ENCODE data around the gene PTPRN. TPM values are rescaled to one million over a fixed set of nuclear protein-coding genes. Genes with fewer than 3 reads are reported as not detected.

PTPRN gene
- total RNA-seq, 1 donor = under 0.01 TPM

DNA sequence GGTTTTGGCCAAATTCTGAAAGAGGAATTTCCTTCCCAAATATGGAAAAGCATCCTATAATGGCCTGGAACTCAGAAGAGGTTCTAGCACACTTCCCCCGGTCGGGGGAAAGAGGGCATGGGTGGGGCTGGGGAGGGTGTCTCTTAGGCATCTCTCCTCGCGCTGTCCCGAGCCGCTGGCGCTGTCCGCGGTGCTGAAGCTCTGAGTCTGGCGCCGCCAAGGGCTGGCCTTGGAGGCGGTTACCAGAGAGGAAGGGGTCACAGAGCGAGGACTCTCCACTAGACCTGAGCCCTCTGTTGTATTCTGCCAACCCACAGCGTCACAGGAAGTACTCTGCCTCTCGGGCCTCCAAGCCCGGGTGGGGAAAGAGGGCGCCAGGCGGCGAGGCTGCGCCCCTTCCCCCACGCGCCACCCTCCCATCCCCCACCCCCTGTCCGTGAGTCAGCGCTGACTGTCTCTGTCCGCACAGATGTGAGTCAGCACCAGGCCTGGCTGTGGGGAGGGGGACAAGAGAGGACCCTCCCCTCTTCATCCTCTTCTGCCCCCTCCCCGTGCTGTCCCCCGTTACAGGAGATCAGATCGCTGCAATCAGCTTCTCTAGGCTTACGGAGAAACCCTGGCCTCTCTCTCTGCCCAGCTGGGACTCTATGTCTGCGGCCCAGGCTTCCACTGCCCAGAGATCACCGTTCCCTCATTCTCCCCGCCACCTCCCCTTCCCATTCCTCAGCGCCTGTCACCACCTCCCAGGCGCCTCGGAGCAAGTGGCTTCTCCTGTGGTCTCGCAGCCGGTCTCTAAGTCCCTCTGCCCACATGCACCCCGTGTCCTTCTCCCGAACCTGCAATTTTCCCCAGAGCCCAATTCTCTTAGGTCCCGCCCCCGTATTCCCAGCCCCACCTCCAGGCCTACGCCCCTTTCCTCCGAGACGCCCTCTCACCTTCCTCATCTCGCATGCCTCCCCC lies 779 bp downstream of the PTPRN start:
- peak; percentile 40 to 85 (median 81) for DNase-seq (ENCODE audit: low read depth in 2 of 3, low spot score in 2 of 3)

GRCh38 chr2:219306047-219306446 lies 3.2 kb downstream of the PTPRN start:
- DNase-seq (ENCODE audit: low read depth in 2 of 3, low spot score in 2 of 3) = no peak

DNA sequence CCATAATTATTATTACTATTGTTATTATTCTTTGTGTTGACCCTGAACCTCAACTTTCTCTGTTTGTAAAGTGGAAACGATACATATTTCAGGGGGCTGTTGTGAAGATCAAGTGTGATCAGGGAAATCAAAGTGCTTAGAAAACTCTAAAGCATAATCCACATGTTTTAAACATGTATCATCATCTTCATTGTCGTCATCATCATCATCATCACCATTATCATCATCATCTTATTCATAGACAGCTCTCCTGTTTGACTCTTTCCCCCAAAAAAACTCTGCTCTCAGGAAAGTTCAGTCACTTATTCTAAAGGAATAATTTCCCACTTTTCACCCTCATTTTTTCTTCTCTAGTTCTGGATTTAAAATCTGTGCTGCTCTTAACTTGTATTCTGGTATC lies 5.0 kb downstream of the PTPRN start:
- DNase-seq (ENCODE audit: low read depth in 2 of 3, low spot score in 2 of 3) = no peak

DNA sequence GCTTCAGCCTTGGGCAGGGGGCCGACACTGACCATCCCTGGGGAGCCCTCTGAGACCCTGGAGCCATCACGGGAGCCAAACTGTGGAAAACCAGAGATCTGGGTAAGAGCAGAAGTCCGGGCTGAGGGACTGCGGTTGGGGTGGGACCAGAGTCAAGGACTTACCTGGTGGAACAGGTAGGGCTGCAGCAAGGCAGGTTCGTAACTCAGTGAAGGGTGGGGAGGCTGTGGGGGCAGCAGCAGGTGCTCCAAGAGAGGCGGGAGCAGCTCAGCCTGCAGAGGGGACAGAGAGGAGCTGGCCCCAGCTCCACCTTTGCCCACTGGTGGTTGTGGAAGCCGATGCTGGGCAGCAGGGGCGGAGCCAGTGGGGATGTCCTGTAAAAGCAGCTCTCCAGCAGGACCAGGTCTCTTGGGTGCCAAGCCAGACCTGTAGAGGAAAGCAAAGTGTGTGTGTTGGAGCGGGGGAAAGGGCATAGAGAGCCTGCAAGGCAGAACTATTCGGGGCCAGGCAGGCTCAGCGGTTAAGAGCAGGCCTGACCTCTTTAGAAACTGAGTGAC lies 6.7 kb downstream of the PTPRN start:
- DNase-seq (ENCODE audit: low read depth in 2 of 3, low spot score in 2 of 3) = no peak

DNA sequence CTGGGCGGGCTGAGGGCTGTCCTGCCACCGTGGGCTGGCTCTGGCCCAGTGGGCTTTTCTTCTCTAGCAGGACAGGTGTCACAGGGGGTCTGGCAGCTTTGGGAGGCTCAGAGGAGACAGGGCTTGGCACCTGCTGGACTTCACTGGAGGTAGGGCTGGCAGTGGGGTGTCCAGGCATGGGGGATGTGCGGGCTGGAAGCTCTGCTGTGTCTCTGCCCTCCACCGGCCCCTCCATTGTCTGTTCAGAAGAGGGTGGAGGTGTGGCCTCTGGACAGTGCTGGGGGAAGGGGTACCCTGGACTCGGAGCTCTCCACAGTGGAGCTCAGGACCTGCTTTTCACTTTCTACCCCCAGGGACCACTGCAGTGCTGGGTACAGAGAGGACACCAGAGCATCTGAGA lies 9.2 kb downstream of the PTPRN start:
- DNase-seq (ENCODE audit: low read depth in 2 of 3, low spot score in 2 of 3) = no peak

DNA sequence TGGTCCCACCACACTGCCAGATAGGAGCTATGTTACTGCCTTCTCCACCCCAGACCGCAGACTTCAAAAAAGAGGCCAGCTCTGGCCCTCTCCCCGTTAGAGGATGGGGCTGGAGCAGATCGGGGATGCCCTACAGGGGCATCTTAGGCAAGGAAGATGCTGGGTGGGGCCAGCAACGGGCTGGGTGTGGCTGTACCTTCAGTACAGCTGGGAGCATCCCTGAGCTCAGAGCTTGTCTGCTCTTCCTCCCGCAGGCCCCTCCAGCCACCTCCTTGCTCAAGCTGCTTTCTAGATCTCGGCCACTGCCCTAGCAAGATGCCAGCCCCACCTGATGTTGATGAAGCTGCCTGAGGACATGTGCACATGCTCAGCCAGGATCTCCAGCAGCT lies 9.8 kb downstream of the PTPRN start:
- no peak for DNase-seq (ENCODE audit: low read depth in 2 of 3, low spot score in 2 of 3)

DNA sequence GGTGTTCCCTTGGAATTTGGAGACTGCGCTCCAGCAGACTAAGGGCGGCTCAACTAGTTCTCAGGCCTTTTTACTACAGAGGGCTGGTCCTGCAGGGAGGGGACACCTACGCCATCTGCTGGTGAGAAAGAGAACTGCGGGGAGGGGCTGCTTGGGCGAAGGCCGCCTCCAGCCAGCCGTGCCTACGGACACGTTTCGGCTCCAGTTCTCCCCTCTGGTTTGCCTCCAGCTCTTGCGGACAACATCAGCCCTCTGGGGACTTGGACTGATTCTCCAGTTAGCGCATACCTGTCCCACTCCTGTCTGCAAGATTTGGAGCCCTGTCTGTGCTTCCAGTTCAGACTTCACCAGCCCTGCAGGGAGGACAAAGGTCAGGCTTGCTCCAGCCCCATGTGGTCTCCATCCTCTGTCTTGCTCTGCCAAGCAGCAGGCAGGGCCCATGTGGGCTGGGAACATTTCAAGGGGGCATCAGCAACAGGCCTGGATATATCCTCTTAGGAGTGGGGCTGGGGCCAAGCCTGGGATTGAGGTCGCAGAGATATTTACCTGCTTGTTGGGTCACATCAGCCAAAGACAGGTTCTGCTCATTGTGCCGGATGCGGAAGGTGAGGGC lies 10.3 kb downstream of the PTPRN start:
- peak; percentile 70 to 84 (median 76) for DNase-seq (ENCODE audit: low read depth in 2 of 3, low spot score in 2 of 3)

GRCh38 chr2:219297766-219298456 lies 11.3 kb downstream of the PTPRN start:
- no peak for DNase-seq (ENCODE audit: low read depth in 2 of 3, low spot score in 2 of 3)

DNA sequence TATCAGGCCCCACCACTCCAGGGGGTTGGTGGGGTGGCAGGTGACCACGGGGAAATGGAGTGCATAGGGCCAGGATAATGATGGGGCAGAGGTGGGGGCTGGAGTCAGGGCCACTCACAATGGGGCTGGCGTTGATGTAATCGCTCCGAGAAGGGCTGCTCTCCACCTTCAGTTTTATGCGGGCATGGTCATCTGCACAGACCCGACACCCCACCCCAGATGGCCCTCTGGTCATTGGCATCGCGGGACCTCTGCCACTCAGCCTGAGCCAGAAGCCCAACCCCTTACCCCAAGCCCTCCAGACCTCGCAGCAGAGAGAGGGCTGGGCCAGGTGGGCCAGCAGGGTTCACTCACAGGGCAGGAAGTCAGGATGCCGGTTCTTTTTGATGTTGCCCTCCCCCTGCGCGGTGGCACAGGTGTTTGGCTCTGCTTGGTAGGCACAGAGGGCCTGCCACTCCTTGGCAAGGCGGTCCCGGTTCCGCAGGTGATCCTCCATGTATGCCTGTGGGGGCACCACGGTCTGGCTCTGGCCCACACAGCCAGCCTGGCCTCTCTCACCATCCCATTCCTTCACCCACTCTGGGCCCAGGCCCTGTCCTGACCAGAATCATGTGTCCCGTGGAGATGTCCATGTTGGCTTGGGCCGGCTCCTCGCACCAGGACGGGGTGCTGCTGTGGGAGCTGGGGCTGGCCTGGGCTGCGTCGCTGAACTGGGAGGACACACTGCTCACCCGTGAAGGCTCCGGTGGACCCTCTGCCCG lies 12.4 kb downstream of the PTPRN start:
- DNase-seq (ENCODE audit: low read depth in 2 of 3, low spot score in 2 of 3) = no peak

- no peak for DNase-seq (ENCODE audit: low read depth in 2 of 3, low spot score in 2 of 3)
Measured at GRCh38 chr2:219296142-219296541, 13.1 kb downstream of the PTPRN start.

DNA sequence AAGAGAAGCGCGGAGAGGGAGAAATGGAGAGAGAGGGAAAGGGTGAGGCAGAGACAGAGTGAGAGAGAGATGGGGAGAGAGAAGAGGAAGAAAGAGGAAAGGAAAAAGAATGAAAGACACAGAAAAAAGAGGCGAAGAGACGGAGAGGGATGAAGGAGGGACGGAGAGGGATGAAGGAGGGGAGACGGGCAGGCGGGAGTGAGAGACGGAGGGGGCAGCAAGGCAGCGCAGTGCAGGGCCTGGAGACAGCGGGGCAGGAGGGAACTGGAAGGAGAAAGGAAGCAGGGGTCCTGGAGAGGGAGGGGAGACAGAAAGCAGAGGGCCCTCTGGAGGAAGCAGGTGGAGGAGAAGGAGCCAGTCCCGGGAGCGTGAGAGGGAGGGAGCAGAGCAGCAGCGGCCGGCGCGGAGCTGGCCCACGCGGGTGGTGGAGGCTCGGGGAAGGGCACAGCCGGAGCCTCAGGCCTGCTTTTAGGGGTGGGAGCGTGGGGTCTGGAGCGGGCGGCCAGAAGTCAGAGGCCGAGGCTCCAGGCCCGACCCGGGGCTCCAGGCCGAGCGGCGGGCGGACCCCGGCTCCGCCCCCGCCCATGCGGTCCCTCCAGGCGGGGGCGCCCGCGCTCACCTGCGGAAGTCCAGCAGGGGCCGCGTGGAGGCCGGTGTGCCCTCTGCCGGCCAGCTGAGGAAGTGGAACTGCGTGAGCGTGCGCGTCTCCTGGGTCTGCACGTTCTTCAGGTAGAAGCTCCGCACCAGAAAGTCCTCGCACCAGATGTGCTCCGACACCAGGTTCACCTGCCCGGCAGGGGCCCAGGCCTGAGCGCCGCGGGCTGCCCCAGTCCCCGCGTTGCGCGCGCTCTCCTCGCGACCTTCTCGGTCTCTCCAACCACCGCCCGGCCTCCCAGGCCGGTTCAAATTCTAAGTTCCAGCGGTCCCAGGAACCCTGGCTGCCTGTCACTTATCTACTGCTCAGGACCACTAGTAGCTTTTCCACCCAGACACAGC lies 14.5 kb downstream of the PTPRN start:
- DNase-seq (ENCODE audit: low read depth in 2 of 3, low spot score in 2 of 3) = peak; percentile 86 to 89 (median 86)

DNA sequence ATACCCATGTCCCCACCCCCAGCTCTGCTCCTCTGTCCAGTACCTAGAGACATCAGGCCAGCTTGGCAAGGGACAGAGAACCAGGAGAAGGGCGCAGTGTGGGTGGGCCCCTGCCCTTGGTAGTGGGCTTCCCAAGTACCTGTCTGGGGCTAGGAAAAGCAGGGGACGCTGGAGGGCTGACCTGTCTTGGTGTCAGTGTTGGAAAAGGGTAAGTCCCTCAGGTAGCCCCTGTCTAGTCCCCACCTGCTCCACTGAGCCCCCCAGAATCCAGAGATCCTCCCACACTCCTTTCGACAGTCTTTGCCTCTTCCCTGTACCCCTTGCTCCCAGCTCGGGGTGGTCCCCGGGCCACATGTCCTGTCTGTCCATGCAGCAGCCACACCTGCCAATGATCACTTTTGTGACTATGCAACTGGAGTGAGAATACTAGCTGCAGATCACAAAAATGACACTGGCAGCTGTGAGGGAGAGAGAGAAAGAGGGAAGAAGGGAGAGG lies 15.4 kb downstream of the PTPRN start:
- no peak for DNase-seq (ENCODE audit: low read depth in 2 of 3, low spot score in 2 of 3)

DNA sequence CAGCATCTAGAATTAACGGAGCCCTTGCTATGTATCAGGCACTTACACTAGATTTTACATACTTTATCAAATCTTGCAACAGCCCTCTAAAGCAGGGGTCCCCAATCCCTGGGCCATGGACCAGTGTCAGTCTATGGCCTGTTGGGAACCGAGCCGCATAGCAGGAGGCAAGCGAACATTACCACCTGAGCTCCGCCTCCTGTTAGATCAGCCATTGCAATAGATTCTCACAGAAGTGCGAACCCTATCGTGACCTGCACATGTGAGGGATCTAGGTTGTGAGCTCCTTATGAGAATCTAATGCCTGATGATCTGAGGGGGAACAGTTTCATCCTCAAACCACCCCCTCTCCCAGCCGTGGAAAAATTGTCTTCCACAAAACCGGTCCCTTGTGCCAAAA lies 16.6 kb downstream of the PTPRN start:
- no peak for DNase-seq (ENCODE audit: low read depth in 2 of 3, low spot score in 2 of 3)

GRCh38 chr2:219291910-219292490 lies 17.2 kb downstream of the PTPRN start:
- DNase-seq (ENCODE audit: low read depth in 2 of 3, low spot score in 2 of 3) = no peak

DNA sequence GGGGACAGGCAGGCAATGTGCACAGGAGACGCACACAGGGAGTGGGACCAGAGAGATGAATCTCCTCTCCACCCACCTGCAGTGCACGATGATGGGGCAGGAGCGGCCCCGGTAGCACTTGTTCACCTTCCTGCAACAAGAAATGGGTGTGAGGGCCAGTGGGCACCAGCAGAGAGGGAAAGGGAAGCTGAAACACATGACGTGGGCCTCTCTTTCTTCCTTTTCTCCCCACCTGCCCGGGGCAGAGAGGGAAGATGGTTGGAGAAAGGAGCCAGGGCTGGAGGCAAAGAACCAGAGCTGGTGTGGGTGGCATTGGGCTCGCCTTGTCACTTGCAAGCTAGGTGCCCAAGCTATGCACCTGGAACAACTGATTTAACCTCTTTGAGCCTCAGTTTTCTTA lies 17.8 kb downstream of the PTPRN start:
- DNase-seq (ENCODE audit: low read depth in 2 of 3, low spot score in 2 of 3) = no peak

GRCh38 chr2:219290381-219291171 lies 18.6 kb downstream of the PTPRN start:
- no peak for DNase-seq (ENCODE audit: low read depth in 2 of 3, low spot score in 2 of 3)

DNA sequence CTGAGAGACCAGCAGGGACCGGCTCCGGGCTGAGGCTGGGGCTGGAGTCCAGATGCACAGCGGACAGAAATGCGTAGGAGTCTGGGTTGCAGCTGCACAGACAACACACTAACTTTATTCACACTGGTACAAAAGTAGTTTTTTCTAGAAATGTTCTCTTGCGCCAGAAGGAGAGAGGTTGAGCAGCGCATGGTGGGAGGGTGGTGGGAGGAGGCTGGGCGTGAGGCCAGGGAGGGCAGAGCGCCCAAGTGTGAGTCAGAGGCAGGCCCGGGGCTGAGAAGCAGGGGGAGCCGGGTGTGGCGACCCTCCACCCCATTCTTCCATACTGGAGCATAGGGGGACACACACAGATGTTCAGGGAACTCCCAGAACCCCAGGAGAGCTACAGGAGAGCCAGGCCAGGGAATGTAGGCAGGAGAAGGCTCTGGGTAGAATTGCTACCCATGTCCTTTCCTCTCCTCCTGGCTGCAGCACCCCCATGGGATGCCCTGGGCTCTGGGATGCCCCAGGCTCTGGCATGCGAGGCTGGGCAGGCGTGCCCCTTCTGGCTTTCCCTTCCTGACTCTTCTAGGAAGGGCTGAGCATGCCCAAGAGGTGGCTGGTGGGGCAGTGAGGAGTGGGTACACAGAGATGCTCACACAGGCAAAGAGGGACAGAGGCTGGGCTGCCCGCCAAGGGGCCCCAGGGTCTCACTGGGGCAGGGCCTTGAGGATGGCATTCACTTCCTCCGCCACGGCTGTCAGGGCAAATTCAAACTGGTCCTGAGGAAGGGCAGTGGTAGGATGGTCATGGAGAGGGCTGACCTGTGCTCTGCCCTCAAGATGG lies 19.5 kb downstream of the PTPRN start:
- peak in 2 of 3 donors; percentile 36 to 48 for DNase-seq (ENCODE audit: low read depth in 2 of 3, low spot score in 2 of 3)

All from hematopoietic multipotent progenitor cell (in vitro differentiated cells).